ENCODE measurements around the gene PCDHAC1.

GRCh38 chr5:140925806-140926442 lies at the start of gene PCDHAC1:
- TF ChIP-seq CTCF (IDR thresholded peaks at IDR 0.05) = no peak
- TF ChIP-seq EP300 (IDR thresholded peaks at IDR 0.05) = no peak
- TF ChIP-seq POLR2A (IDR thresholded peaks at IDR 0.05) = no peak
